ENCODE measurements around the gene ETS1. TPM values are rescaled to one million over a fixed set of nuclear protein-coding genes. Genes with fewer than 3 reads are reported as not detected.

The ETS1 gene
- total RNA-seq, 2 donors from 2014 or later = 52.7 to 68.5 TPM

DNA sequence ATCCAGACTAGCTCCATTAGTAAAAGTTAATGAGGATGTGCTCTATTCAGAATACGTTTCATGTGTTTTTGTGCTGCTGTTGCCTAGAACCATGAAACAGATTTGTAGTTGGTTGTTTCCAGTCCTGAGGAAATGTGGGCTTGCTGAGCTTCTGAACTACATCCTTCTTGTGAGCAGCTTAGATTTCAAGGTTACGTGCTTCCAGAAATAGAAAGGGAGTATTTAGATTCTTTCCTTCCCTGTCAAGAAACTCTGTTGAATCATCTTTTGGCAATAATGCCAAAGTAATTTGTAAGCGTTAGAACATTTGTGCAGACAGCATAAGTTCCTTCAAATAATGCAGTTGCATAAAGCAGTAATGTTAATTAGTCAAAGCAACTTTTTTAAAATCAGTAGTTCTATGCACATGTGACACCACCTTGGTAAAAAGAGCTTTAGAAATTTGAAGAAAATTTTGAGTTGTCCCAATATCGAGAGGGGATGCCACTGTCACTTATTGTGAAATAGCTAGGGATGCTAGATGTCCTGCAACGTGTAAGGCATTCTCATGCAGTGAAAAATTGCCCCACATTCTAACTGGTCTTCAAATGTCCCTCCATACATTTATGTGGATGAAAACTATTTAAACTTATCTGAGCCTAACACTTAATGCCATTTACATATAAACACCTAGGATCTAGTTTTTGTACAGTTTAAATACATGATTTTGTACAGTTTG, 169.6 kb downstream of the ETS1 start:
- intact Hi-C loops (cut with DNase I) = no loop called here
- ATAC-seq (peak; percentile 41 to 81), DNase-seq (no peak)

DNA sequence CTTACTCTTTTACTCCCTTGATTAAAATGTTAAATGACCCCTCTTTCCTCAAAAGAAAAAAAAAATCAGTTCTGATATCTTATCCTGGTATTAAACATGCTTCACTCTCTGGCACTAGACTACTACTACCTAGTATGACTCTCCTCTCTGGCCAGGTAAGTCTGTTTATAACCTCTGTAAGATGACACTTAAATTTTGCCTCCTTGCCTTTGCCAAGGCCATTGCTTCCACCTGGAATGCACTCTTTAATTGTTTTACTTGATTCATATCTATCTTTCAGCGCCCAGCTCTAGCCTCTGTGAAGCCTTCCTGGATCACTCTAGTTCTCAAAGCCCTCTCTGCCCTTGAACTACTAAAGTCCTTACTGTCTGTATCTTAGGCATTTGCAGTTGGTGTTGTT, 170.4 kb downstream of the ETS1 start:
- no peak for DNase-seq
- intact Hi-C loops (cut with DNase I) = no loop called here
- no peak for ATAC-seq

DNA sequence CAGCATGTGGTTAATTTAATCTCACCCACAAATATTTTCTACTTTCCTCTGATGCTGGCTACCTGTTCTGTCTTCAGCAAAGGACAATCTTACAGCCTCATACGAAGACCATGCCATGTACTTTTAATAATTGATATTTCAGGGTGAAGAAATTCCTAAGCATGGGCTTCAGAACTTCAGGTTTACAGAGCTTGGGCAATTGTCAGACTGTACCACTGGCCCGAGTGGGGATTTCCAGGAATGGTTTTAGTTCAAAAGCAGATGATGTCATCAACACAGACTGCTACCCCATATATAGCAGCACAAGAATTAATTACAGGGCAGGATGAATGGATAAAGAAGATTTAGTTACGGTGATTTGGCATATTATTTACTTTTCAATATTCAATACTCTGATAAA, 171.8 kb downstream of the ETS1 start:
- intact Hi-C loops (cut with DNase I) = no loop called here
- DNase-seq (no peak), ATAC-seq (no peak)

- DNase-seq (no peak), ATAC-seq (no peak)
- intact Hi-C loops (cut with DNase I) = no loop called here
Observed at GRCh38 chr11:128412847-128413791, 174.2 kb downstream of the ETS1 start.

DNA sequence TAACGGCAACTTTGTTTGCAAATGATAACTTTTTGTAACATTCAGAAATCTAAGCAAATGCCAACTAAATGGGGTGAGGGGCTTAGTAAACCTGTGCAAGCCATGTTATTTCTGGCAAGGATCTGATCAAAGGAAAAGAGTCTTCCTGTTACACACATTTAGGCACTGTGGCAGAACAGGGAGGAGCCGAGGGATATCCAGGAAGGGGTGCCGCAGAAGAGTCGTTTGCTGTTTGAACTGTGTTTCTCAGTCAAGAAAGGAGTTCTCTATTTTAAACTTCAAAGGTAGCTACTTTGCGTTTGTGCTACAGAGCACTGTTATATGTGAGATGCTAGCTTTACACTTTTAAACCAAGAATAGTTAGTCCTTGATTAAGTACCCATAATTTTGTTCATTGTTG, 175.5 kb downstream of the ETS1 start:
- intact Hi-C loops (cut with DNase I) = no loop called here
- ATAC-seq (no peak), DNase-seq (no peak)

GRCh38 chr11:128411150-128411549, 176.2 kb downstream of the ETS1 start:
- DNase-seq (no peak), ATAC-seq (no peak)
- intact Hi-C loops (cut with DNase I) = no loop called here

DNA sequence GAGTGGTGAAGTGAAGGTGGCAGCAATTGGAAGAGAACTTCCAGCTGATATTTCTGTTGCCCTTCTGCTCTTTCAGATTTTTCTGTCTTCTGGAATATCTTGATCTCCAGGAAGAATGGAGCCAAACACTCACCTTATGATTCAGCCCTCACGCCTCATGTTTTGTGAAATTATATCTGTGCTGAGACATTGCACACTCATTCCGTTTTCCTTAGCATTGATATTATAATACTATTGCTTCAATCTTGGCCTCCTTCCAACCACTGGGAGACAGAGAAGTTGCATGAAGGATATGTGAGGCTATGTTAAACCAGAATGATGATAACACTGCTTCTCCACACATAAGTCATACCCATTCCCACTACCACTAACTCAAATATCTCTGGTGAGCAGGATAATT, 177.9 kb downstream of the ETS1 start:
- intact Hi-C loops (cut with DNase I) = no loop called here
- no peak for DNase-seq
- ATAC-seq = peak in 1 of 2 donors; percentile 54

Small RNA genes within 50 kb of the gene (microRNA-seq; reads per million reads assigned to microRNA genes)
- 0 reads per million in 2 donors for gene MIR6090

Other genes starting within 250 kb of the ETS1 start
- 10 to 100 TPM; 22.1 to 27.9 TPM for gene FLI1, start 106.5 kb upstream of the ETS1 start, total RNA-seq